ENCODE measurements around the gene CYP4F8.
"Not testable (repeated sequence)": the region's sequence is repeated elsewhere in the genome, so short reads cannot be mapped to it uniquely, and the experiment has no call there.

The CYP4F8 gene

GRCh38 chr19:15588265-15588664 lies 26.8 kb upstream of the CYP4F8 start:
- Histone ChIP-seq H2AFZ (ENCODE audit: low read depth, low read length) (no peak overlapping the region), H3K36me3 (ENCODE audit: insufficient read depth, low read length) (no peaks in the 10 kb centered on the region), H3K9ac (ENCODE audit: low read depth, low read length) (no peak overlapping the region), H3K27me3 (ENCODE audit: insufficient read depth, low read length, poor library complexity) (no peaks in the 10 kb centered on the region), H3K79me2 (ENCODE audit: insufficient read depth, low read length) (no peaks in the 10 kb centered on the region), H3K4me2 (ENCODE audit: insufficient read depth, low read length) (no peak overlapping the region), H3K27ac (ENCODE audit: low read length) (no peak overlapping the region), H3K4me1 (ENCODE audit: insufficient read depth, low read length) (no peaks in the 10 kb centered on the region), H3K4me3 (ENCODE audit: low read depth in 1 of 2, low read length in 2 of 2) (no peak overlapping the region), H4K20me1 (ENCODE audit: insufficient read depth, low read length) (no peaks in the 10 kb centered on the region), H3K9me3 (ENCODE audit: insufficient read depth, low read length, severe bottlenecking) (no peaks in the 10 kb centered on the region)
- ATAC-seq (ENCODE audit: insufficient read depth, low read depth): no peak
- DNase-seq: no peak
- TF ChIP-seq EZH2 (IDR thresholded peaks at IDR 0.05; ENCODE audit: borderline replicate concordance, low read depth, low read length, severe bottlenecking): no peak
- TF ChIP-seq CTCF (IDR thresholded peaks at IDR 0.05; ENCODE audit: borderline replicate concordance, extremely low read depth, low read length, poor library complexity, severe bottlenecking): no peak

DNA sequence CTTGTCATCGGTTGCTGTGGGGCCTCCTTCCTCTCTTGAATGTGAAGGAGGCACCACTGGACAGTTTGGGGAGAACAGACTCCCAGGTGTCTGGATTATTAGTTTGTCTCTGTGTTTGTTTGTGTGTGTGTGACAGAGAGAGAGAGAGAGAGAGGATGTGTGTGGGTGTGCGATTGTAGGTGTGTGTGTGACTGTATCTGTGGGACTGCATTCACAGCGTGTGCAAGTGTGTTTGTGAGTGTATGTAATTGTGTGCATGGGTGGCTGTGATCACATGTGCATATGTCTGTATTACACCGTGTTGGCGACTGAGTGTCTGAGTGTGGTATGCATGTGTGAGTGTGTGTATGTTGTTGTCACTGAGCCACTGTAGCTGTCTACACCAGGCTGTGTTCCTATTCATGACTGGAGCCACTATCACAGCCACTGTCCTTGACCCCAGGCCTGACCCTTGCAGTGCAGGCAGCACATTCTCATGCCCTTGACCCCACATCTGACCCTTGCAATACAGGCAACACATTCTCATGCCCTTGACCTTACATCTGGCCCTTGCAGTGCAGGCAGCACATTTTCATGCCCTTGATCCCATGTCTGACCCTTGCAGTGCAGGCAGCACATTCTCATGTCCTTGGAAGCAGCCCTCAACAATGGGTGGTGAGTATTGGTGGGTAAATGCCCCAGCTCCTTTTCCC lies 25.1 kb upstream of the CYP4F8 start:
- no peaks in the 10 kb centered on the region for H4K20me1 ChIP-seq (ENCODE audit: insufficient read depth, low read length)
- no peaks in the 10 kb centered on the region for H3K27me3 ChIP-seq (ENCODE audit: insufficient read depth, low read length, poor library complexity)
- no peaks in the 10 kb centered on the region for H3K36me3 ChIP-seq (ENCODE audit: insufficient read depth, low read length)
- no peak overlapping the region for H3K4me2 ChIP-seq (ENCODE audit: insufficient read depth, low read length)
- no peaks in the 10 kb centered on the region for H3K4me1 ChIP-seq (ENCODE audit: insufficient read depth, low read length)
- no peak overlapping the region for H2AFZ ChIP-seq (ENCODE audit: low read depth, low read length)
- TF ChIP-seq EZH2 (IDR thresholded peaks at IDR 0.05; ENCODE audit: borderline replicate concordance, low read depth, low read length, severe bottlenecking) (no peak), CTCF (IDR thresholded peaks at IDR 0.05; ENCODE audit: borderline replicate concordance, extremely low read depth, low read length, poor library complexity, severe bottlenecking) (no peak)
- H3K4me3 ChIP-seq (ENCODE audit: low read depth in 1 of 2, low read length in 2 of 2): no peak overlapping the region
- no peak for ATAC-seq (ENCODE audit: insufficient read depth, low read depth)
- no peak overlapping the region for H3K9ac ChIP-seq (ENCODE audit: low read depth, low read length)
- no peak overlapping the region for H3K27ac ChIP-seq (ENCODE audit: low read length)
- no peaks in the 10 kb centered on the region for H3K79me2 ChIP-seq (ENCODE audit: insufficient read depth, low read length)
- H3K9me3 ChIP-seq (ENCODE audit: insufficient read depth, low read length, severe bottlenecking): no peaks in the 10 kb centered on the region
- no peak for DNase-seq

- no peak overlapping the region for H2AFZ ChIP-seq (ENCODE audit: low read depth, low read length)
- H3K79me2 ChIP-seq (ENCODE audit: insufficient read depth, low read length): no peaks in the 10 kb centered on the region
- no peaks in the 10 kb centered on the region for H4K20me1 ChIP-seq (ENCODE audit: insufficient read depth, low read length)
- ATAC-seq (ENCODE audit: insufficient read depth, low read depth): no peak
- H3K9me3 ChIP-seq (ENCODE audit: insufficient read depth, low read length, severe bottlenecking): no peaks in the 10 kb centered on the region
- H3K4me1 ChIP-seq (ENCODE audit: insufficient read depth, low read length): no peaks in the 10 kb centered on the region
- no peak overlapping the region for H3K4me3 ChIP-seq (ENCODE audit: low read depth in 1 of 2, low read length in 2 of 2)
- TF ChIP-seq CTCF (IDR thresholded peaks at IDR 0.05; ENCODE audit: borderline replicate concordance, extremely low read depth, low read length, poor library complexity, severe bottlenecking): no peak
- no peak for TF ChIP-seq EZH2 (IDR thresholded peaks at IDR 0.05; ENCODE audit: borderline replicate concordance, low read depth, low read length, severe bottlenecking)
- DNase-seq: no peak
- H3K36me3 ChIP-seq (ENCODE audit: insufficient read depth, low read length): no peaks in the 10 kb centered on the region
- no peak overlapping the region for H3K27ac ChIP-seq (ENCODE audit: low read length)
- H3K27me3 ChIP-seq (ENCODE audit: insufficient read depth, low read length, poor library complexity): no peaks in the 10 kb centered on the region
- H3K4me2 ChIP-seq (ENCODE audit: insufficient read depth, low read length): no peak overlapping the region
- no peak overlapping the region for H3K9ac ChIP-seq (ENCODE audit: low read depth, low read length)
These were observed 23.2 kb upstream of the CYP4F8 start for GRCh38 chr19:15591796-15592195.

DNA sequence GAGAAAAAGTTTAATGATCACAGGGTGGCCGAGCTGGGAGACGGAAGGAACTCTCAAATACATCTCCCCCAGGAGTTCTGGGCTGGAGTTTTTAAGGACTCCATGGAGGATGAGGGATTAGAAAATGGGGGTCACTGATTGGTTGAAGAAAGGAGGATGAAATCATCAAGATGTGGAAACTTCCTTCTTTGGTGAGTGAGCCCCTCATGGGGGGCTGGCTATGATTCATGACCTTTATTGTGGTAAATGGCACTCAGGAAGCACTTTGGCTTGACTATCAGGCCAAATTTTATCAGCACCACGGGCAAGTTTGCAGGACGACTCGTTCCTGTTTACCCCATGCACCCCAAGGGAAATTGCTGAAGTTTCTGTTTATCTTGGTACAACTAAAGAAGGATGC lies 22.5 kb upstream of the CYP4F8 start:
- not testable (repeated sequence) for H3K9ac ChIP-seq (ENCODE audit: low read depth, low read length); H3K27me3 ChIP-seq (ENCODE audit: insufficient read depth, low read length, poor library complexity); H3K9me3 ChIP-seq (ENCODE audit: insufficient read depth, low read length, severe bottlenecking)

DNA sequence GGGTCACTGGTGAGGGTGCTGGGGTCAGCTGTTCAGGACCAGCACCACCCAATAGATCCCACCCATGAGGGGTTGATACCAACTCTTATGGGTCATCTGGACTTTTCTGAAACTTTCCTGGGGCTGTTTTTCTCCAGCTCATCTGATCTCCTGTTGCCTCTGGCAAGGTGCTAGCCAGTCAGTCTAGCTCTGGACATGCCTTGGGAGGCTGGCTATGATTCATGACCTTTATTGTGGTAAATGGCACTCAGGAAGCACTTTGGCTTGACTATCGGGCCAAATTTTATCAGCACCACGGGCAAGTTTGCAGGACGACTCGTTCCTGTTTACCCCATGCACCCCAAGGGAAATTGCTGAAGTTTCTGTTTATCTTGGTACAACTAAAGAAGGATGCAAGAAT lies 21.3 kb upstream of the CYP4F8 start:
- not testable (repeated sequence) for H3K79me2 ChIP-seq (ENCODE audit: insufficient read depth, low read length); H3K9ac ChIP-seq (ENCODE audit: low read depth, low read length); H3K27ac ChIP-seq (ENCODE audit: low read length); H3K9me3 ChIP-seq (ENCODE audit: insufficient read depth, low read length, severe bottlenecking); H4K20me1 ChIP-seq (ENCODE audit: insufficient read depth, low read length); H2AFZ ChIP-seq (ENCODE audit: low read depth, low read length); H3K36me3 ChIP-seq (ENCODE audit: insufficient read depth, low read length); H3K4me3 ChIP-seq (ENCODE audit: low read depth in 1 of 2, low read length in 2 of 2); H3K27me3 ChIP-seq (ENCODE audit: insufficient read depth, low read length, poor library complexity); H3K4me2 ChIP-seq (ENCODE audit: insufficient read depth, low read length); DNase-seq; ATAC-seq (ENCODE audit: insufficient read depth, low read depth); H3K4me1 ChIP-seq (ENCODE audit: insufficient read depth, low read length)

More for the DNA sequence above, 22.5 kb upstream of the CYP4F8 start:
- not testable (repeated sequence) for H3K4me2 ChIP-seq (ENCODE audit: insufficient read depth, low read length); H3K79me2 ChIP-seq (ENCODE audit: insufficient read depth, low read length); H2AFZ ChIP-seq (ENCODE audit: low read depth, low read length); DNase-seq; H3K4me1 ChIP-seq (ENCODE audit: insufficient read depth, low read length); H3K36me3 ChIP-seq (ENCODE audit: insufficient read depth, low read length); H3K4me3 ChIP-seq (ENCODE audit: low read depth in 1 of 2, low read length in 2 of 2); ATAC-seq (ENCODE audit: insufficient read depth, low read depth); H3K27ac ChIP-seq (ENCODE audit: low read length); H4K20me1 ChIP-seq (ENCODE audit: insufficient read depth, low read length)
